Non-pigmented ciliary epithelial cell (primary cell): ENCODE results near the gene ALKBH8.
"Not testable (repeated sequence)": the region's sequence is repeated elsewhere in the genome, so short reads cannot be mapped to it uniquely, and the experiment has no call there.

ENCODE experiments used
- DNase-seq: peaks from one replicate; pipeline ENCODE4 v3.0.0-alpha.2; 2010; ENCODE audit warnings: low read depth

Gene ALKBH8

DNA sequence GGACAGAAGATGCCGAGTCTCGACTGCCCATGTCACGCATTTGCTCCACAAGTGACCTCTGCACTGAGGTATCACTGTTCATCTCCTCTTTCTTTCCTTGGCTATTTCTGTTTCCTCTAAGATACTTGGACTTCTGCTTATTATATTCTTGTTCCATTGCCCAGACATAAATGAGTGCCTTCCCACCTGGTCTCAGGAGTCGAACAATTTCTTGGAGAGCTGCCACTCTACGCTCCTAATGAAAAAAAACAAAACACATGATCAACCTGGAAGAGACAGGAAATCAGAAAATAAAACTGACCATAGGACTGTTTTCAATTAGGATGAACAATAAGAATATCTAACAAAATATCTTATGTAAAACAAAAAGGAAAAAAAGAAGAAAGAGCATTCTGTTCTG lies 60.6 kb downstream of the ALKBH8 start:
- DNase-seq: no peak

DNA sequence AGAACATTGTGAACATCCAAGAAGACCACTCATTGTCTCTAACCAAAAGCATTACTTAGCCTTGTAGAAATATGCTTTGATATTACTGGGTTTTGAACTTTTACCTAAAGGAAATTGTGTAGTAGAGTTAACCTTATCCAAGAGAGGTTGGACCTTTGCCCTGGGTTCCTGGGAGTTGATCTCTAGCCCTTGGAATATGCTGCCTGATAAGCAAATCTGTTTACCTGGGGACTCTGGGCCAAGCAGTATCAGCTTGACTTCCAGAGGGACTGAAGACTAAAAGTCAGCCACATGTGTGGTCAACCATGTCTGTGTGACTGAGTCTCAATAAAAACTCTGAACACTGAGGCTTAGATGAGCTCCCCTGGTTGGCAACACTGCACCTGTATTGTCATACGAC lies 63.8 kb downstream of the ALKBH8 start:
- no peak for DNase-seq

DNA sequence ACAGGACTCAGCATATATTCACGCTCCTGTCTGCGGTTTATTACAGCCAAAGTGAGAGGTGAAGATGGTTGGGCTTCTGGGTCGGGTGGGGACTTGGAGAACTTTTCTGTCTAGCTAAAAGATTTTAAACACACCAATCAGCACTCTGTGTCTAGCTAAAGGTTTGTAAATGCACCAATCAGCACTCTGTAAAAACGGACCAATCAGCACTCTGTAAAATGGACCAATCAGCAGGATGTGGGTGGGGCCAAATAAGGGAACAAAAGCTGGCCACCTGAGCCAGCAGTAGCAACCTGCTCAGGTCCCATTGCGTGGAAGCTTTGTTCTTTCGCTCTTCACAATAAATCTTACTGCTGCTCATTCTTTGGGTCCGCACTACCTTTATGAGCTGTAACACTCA lies 68.2 kb downstream of the ALKBH8 start:
- not testable (repeated sequence) for DNase-seq

DNA sequence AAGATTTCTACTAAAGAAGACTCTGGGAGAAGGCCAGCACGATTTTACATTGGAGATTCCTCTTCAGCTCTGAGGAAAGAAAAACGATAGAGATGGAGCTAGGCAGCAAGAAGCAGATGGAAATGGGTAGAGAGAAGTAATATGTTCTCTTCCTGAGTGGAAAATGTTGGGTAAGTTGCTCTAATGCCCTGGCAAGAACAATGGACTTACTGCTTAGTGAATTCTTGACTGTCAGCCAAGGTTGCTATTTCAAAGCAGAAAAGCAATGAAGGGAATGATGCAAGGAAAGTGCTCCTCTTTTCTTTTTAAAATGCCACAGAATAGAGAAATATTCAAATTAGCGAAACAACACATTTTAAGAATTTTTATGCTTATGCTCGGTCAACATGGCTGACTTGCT lies 69.5 kb downstream of the ALKBH8 start:
- peak; percentile 35 for DNase-seq

DNA sequence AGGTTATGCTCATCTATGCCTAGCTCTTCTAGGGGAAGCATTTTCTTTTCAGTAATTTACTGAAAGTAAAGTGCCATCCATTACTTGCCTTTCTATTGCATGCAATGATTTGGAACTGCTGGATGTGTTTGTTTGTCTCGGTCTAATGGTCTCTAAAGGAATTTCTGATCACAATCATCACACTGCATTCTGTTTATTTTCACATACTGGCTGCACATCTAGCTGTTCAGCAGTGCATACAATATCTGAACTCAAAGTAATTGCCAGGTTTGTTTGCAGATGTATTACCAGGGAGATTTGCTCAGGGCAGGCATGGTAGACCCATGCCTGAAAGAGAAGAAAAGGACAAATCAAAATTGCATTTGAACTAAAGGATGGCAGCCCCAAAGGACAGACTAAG lies 71.5 kb downstream of the ALKBH8 start:
- DNase-seq: no peak

DNA sequence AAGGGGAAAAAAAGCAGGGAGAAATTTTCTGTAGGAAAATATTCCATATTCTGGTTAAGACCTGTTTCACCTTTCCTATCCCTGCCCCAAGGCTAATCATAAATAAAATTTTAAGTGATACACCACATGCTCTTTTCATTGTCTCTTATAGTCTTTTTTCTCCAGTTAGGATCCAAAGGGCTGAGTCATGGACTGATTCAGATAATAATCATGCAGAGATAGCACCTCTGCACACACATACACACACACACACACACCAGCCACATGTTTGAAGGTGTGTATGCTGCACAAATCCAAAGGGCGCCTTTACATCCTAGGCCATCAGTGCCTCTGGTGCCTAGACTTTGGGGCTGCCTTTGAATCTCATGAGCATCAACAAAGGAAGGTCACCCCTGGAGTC lies 72.4 kb downstream of the ALKBH8 start:
- peak; percentile 42 for DNase-seq

DNA sequence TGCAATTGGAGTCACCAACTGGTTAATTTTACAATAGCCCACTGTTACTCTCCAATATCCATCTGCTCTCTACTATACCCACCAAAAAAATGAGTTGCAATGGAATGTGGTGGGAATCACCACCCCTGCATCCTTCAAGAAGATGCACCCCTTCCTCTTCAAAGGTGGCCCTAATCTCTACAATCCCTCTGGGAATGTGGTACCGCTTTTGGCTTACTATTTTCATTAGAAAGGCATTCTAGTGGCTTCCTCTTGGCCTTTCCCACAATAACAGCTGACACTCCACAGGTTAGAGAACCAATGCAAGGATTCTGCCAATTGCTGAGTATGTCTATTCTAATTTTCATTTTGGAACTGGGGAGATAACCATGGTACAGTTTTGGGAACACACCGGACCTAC lies 74.7 kb downstream of the ALKBH8 start:
- DNase-seq: no peak

DNA sequence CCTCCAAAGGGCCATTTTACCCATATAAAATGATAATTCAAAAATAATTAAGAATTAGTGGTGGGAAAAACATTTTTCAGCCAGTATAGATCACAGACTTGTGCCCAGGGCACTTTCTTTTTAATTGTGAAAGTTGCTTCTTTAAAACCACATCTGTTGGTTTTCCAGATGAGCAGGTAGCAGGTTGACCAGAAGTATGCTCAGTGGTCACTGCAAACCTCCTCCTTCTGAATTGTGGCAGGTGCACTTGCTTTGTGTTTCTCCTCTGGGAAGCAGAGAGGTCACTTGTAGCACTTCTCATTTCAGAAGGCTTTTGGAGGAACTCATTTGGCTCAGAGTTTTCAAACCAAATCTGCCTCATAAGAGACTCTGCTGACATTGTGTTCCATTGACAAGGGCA lies 83.3 kb downstream of the ALKBH8 start:
- DNase-seq: no peak

DNA sequence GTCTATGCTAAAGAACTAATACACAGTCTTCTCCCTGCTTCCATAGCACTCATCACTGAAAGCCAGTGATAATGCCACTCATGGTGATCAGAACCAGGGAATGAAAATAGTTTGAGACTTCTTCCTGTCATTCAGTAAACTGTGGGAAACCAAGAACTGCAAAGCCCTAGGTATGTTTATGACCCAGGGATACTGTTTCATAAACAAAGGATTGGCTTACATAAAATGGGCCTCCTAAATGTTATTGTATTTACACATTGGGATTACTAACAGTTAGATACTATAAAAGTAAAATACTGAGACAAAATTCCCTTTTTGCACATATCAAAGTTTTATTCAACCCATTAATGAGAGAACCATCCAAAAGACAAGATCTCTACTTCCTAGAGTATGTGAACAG lies 86.6 kb downstream of the ALKBH8 start:
- DNase-seq: no peak

DNA sequence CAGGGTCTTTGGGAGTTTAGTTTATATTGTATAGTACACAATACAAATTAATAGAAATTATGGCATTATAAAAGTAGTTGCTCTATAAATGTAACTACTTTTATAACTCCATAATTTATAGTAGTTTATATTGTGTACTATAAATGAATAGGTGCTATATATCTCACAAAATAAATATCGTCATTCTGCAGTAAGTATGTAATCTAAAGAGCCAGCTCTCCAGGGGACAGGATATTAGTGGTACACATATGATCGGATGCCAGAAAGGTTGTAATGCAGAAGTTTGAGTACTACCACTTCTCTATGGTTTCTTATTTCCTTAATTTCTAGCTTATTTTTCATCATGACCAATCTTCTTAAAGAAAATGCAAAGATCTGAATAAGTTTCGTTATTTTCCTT lies 87.7 kb downstream of the ALKBH8 start:
- DNase-seq: no peak

DNA sequence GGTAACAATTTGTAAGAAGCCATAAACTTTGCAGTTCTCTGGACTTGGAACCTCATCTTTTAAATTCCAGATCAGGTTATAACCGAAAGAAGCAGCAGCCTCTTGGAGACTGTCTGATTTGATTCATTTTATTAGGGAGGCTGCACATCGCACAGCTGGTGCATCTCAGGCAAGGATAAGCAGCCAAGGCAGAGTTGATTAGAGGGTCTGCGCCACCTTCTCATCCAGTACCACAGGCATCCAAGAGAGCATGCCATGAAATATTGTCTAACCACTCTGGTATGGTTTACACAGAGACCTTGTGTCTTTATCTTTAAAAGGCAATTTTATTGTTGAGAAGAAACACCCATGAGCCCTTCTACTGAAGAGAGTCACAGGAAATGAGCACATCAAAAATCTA lies 91.7 kb downstream of the ALKBH8 start:
- no peak for DNase-seq

DNA sequence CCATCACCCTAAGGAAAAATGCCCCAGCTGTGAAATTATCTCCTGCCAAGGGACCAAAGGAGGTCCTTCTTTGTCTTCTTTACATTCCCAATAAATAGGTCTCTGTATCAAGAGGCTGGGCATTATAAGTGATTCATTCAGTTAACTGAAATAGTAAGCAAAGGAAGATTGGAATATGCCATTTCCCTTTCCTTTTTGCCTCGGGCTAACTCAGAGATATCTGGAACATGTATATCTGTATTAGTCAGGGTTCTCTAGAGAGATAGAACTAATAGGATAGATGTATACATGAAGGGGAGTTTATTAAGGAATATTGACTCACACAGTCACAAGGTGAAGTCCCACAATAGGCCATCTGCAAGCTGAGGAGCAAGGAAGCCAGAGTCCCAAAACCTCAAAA lies 92.6 kb downstream of the ALKBH8 start:
- DNase-seq: no peak

DNA sequence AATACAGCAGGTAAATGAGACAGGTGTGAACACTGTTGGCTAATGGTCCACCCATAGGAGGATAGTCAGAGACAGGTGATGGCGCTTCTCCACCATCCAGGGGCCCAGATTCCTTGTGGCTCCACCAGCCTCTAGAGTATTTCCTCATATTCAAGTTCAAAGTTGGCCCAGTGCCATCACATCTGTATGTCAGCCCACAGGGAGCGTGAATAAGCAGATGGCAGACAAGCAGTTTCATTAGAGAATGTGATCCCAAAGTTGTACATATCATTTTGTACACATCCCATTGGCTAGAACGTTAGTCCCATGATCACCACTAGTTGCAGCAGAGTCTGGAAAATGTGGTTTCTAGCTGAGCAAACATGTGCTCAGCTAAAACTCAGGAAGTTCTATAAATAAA lies 96.9 kb downstream of the ALKBH8 start:
- DNase-seq: no peak

DNA sequence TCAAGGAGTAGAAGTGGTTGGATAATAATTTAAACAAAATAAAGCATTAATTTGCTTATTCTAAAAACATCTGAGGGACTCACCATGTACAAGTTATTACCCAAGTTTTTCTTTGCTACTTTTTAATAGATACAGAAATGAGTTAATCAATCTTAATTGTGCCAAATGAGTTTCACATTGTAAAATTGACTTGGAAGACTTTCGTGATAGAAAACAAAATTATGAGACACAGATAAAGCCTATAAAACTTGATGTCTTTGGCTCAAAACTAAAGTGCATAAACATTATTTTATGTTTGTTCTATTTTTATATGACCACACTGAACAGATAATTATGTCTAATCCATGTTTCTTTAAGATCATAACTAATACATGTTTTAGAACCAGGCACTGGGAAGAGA lies 97.8 kb downstream of the ALKBH8 start:
- DNase-seq: no peak

DNA sequence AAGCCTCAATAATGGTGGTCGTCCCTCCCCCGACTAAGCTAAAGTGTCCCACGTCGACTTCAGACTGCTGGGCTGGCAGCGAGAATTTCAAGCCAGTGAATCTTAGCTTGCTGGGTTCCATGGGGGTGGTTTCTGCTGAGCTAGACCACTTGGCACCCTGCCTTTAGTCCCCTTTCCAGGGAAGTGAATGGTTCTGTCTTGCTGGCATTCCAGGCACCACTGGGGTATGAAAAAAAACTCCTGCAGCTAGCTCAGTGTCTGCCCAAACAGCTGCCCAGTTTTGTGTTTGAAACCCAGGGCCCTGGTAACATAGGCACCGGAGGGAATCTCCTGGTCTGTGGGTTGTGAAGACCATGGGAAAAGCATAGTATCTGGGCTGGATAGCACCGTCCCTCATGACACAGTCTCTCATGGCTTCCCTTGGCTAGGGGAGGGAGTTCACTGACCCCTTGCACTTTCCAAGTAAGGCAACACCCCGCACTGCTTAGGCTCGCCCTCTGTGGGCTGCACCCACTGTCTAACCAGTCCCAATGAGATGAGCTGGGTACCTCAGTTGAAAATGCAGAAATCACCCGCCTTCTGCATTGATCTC lies 99.2 kb downstream of the ALKBH8 start:
- not testable (repeated sequence) for DNase-seq

DNA sequence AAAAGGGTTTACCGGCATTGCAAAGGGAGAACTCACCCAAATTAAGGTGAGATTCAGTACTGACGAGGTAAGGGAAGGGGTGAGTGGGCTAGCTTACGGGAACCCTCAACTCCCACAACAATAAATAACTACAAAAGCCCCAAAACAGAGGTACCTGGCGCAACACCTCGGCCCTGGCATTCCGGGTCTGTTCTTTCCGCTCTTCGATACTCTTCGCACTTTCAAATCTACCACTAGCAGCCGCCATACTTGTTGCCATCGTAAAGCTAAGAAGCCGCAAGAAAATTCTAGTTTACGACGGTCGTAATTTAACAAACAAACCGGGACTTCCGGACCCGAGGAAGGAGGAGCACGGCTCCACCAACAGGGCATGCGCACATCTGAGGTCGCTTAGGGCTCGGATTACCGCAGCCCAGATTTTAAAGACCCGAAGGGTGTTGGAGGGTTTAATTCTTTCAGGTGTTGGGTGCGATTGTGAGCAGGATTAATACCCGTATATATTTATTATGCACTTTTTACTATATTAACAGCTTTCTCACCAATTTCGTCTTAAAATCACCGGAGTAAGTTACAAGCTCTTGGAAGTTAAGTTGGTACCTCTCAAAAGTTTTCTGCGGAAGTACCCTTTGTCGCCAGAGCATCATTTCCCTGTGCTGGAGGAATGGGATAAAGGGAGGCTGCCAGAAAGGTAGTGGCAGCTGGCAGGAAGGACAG lies 107.8 kb downstream of the ALKBH8 start, which contains the start of gene CWF19L2:
CWF19L2 (minus strand) TSS at position 268 of the 714 bp plus-strand sequence; CDS start at position 259, 9 bp downstream.
- peak; percentile 80 for DNase-seq

DNA sequence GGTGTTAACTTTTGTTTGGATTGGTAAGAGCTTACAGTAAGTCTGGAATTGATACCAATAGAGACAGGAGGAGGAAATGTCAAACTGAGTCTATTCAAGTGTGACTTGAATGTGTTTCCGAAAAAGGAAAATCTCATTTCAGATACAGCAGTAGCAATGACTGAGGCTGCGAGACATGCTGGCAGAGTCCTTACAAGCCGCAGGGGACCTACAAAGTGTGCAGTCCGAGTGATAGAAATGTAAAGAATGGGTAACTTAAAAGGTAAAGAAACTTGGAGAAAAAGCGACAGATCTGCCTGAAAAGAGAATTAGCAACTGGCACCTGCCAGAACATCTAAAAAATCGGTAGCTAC lies 108.4 kb downstream of the ALKBH8 start:
- no peak for DNase-seq

DNA sequence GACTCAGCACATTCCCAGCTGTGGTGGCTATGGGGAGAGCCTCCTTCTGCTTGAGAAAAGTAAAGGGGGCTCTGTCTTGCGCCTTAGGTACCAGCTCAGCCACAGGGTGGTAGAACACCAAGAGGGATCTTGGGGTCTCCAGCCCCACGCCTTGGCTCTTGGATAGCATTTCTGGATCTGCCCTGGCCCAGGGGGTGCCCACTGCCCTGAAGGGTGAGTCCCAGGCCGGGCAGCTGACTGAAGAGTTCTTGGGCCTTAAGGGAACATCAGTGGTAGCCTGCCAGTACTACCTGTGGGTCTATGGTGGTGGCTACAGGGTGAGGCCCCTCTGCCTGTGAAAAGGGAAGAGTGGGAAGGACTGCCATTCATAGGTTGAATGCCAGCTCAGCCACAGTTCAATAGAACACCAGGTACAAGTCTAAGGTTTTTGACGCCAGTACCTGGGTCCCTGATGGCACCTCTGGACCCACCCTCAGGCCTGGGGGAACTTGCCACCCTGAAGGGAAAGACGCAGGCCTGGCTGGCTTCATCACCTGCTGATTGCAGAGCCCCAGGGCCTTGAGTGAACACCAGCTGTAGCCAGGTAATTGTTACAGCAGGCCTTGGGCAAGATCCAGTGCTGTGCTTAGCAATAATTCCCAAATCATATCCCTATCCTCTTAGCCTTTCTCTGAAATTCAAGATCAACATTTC lies 111.8 kb downstream of the ALKBH8 start:
- no peak for DNase-seq
